ENCODE data around the gene DNAJC17.

The DNAJC17 gene

GRCh38 chr15:40807028-40807887, at the start of gene DNAJC17, which contains the start of gene ZFYVE19:
Gene DNAJC17, minus strand, starts transcription at chr15:40807473. Its CDS starts 27 bp downstream, at chr15:40807446.
Gene ZFYVE19, plus strand, starts transcription at chr15:40807089. Its CDS starts 501 bp downstream, at chr15:40807590.
- in situ Hi-C loops (cut with MboI; ENCODE audit: low sequenced_read_pairs), result no loop called here

- in situ Hi-C loops (cut with MboI; ENCODE audit: low sequenced_read_pairs), result no loop called here
These were observed 49.5 kb upstream of the DNAJC17 start for GRCh38 chr15:40856746-40857145.

GRCh38 chr15:40855706-40856234, 48.5 kb upstream of the DNAJC17 start:
- in situ Hi-C loops (cut with MboI; ENCODE audit: low sequenced_read_pairs), result no loop called here

- in situ Hi-C loops (cut with MboI; ENCODE audit: low sequenced_read_pairs), result no loop called here
These were observed 46.9 kb upstream of the DNAJC17 start for GRCh38 chr15:40854161-40854560.

GRCh38 chr15:40853241-40853890, 46.1 kb upstream of the DNAJC17 start:
- in situ Hi-C loops (cut with MboI; ENCODE audit: low sequenced_read_pairs), result no loop called here

GRCh38 chr15:40852529-40852928, 45.3 kb upstream of the DNAJC17 start:
- in situ Hi-C loops (cut with MboI; ENCODE audit: low sequenced_read_pairs), result no loop called here

- in situ Hi-C loops (cut with MboI; ENCODE audit: low sequenced_read_pairs), result no loop called here
These were observed 43.4 kb upstream of the DNAJC17 start for GRCh38 chr15:40850576-40851112.

GRCh38 chr15:40847223-40847961, 40.1 kb upstream of the DNAJC17 start:
- in situ Hi-C loops (cut with MboI; ENCODE audit: low sequenced_read_pairs), result no loop called here

- in situ Hi-C loops (cut with MboI; ENCODE audit: low sequenced_read_pairs), result no loop called here
These were observed 39.6 kb upstream of the DNAJC17 start for GRCh38 chr15:40846841-40847222.

GRCh38 chr15:40845511-40846284, 38.4 kb upstream of the DNAJC17 start:
- in situ Hi-C loops (cut with MboI; ENCODE audit: low sequenced_read_pairs), result no loop called here

GRCh38 chr15:40845036-40845435, 37.8 kb upstream of the DNAJC17 start:
- in situ Hi-C loops (cut with MboI; ENCODE audit: low sequenced_read_pairs), result no loop called here

GRCh38 chr15:40844696-40845030, 37.4 kb upstream of the DNAJC17 start:
- in situ Hi-C loops (cut with MboI; ENCODE audit: low sequenced_read_pairs), result no loop called here

- in situ Hi-C loops (cut with MboI; ENCODE audit: low sequenced_read_pairs), result no loop called here
These were observed 36.8 kb upstream of the DNAJC17 start, which contains the start of gene SPINT1 for GRCh38 chr15:40843885-40844695. Gene SPINT1, plus strand, starts transcription at chr15:40844048. Its CDS starts 507 bp downstream, at chr15:40844555.

- in situ Hi-C loops (cut with MboI; ENCODE audit: low sequenced_read_pairs), result no loop called here
These were observed 36.1 kb upstream of the DNAJC17 start for GRCh38 chr15:40843261-40843884.

- in situ Hi-C loops (cut with MboI; ENCODE audit: low sequenced_read_pairs), result no loop called here
These were observed 34.5 kb upstream of the DNAJC17 start for GRCh38 chr15:40841741-40842140.

- in situ Hi-C loops (cut with MboI; ENCODE audit: low sequenced_read_pairs), result no loop called here
These were observed 31.5 kb upstream of the DNAJC17 start for GRCh38 chr15:40838756-40839155.

GRCh38 chr15:40836020-40836419, 28.7 kb upstream of the DNAJC17 start:
- in situ Hi-C loops (cut with MboI; ENCODE audit: low sequenced_read_pairs), result no loop called here

- in situ Hi-C loops (cut with MboI; ENCODE audit: low sequenced_read_pairs), result no loop called here
These were observed 25.6 kb upstream of the DNAJC17 start for GRCh38 chr15:40832903-40833302.

- in situ Hi-C loops (cut with MboI; ENCODE audit: low sequenced_read_pairs), result no loop called here
These were observed 24.6 kb upstream of the DNAJC17 start for GRCh38 chr15:40831861-40832260.

Measured in HL-60/S4 (cell line).